ENCODE measurements around the gene PTPRD. TPM values are rescaled to one million over a fixed set of nuclear protein-coding genes. Genes with fewer than 3 reads are reported as not detected.
"Not testable (repeated sequence)": the region's sequence is repeated elsewhere in the genome, so short reads cannot be mapped to it uniquely, and the experiment has no call there.

Gene PTPRD
- total RNA-seq, 2 experiments from 2014 or later, result not detected

DNA sequence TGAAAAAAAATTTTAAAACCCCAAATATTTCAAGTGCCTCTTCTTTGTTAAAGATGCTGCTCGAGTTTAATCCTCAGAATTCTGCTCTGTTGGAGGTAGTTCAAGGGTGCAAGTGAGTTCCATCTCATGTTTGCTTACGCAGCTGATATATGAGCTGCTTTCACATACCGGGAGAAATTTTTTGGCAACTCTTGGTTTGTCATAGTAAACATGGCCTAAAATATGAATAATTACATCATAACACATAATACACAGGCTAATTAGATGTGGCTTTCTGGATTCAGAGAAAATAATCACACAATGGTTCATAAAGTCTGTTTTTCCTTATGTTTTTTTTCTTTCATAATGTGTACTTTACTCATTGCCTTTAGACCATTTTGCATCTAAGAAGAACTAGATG lies 1134.1 kb downstream of the PTPRD start:
- POLR2A ChIA-PET, result no interaction called here
- H3K4me3 Mint-ChIP-seq, result no peak overlapping the region
- no peaks in the 10 kb centered on the region for H3K36me3 Mint-ChIP-seq (ENCODE audit: low read depth)
- H3K27ac Mint-ChIP-seq, result no peak overlapping the region
- no peaks in the 10 kb centered on the region for H3K9me3 Mint-ChIP-seq
- no peaks in the 10 kb centered on the region for H3K27me3 Mint-ChIP-seq
- CTCF ChIA-PET, result no interaction called here
- H3K4me1 Mint-ChIP-seq, result no peaks in the 10 kb centered on the region
- DNase-seq, result no peak

- ChIA-PET CTCF (no interaction called here), POLR2A (no interaction called here)
- no peak overlapping the region for H3K4me3 Mint-ChIP-seq
- peaks cover 3% of the 10 kb centered on the region for H3K9me3 Mint-ChIP-seq
- no peak for DNase-seq
- no peaks in the 10 kb centered on the region for H3K27me3 Mint-ChIP-seq
- no peaks in the 10 kb centered on the region for H3K36me3 Mint-ChIP-seq (ENCODE audit: low read depth)
- no peaks in the 10 kb centered on the region for H3K4me1 Mint-ChIP-seq
- no peak overlapping the region for H3K27ac Mint-ChIP-seq
Measured at GRCh38 chr9:9469271-9469670, 1143.5 kb downstream of the PTPRD start.

DNA sequence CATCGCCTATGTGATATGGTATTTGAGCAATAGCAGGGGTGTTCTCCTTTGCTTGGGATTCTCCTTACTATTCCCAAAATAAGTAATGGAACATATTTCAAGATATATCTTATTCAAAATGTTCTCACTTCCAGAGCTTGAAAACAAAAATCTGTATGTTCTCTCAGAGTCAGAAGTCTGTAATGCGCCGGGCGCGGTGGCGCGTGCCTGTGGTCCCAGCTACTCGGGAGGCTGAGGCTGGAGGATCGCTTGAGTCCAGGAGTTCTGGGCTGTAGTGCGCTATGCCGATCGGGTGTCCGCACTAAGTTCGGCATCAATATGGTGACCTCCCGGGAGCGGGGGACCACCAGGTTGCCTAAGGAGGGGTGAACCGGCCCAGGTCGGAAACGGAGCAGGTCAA lies 1170.9 kb downstream of the PTPRD start:
- POLR2A ChIA-PET; H3K27me3 Mint-ChIP-seq; H3K4me1 Mint-ChIP-seq; CTCF ChIA-PET; DNase-seq; H3K27ac Mint-ChIP-seq; H3K36me3 Mint-ChIP-seq (ENCODE audit: low read depth); H3K4me3 Mint-ChIP-seq: not testable (repeated sequence)
- peaks cover 10% of the 10 kb centered on the region for H3K9me3 Mint-ChIP-seq

DNA sequence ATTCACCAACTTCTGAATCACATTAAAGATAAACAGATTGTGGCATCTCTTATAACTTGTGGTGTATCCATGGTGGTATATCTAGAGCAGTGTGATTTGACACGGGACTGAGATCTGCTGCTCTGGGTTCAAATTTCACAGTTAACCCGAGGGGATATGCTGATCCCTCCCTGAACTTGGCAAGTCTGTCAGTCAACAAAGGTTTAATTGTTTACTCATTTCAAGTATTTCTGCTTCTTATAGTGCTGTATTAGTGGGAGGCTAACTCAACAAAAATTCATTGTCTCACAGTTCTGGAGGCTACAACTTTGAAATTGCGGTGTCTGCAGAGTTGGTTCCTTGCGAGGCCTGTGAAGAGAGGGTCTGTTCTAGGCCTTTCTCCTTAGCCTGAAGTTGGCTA lies 1175.2 kb downstream of the PTPRD start:
- no peaks in the 10 kb centered on the region for H3K36me3 Mint-ChIP-seq (ENCODE audit: low read depth)
- peaks cover 15% of the 10 kb centered on the region for H3K9me3 Mint-ChIP-seq
- CTCF ChIA-PET, result no interaction called here
- DNase-seq, result no peak
- no peak overlapping the region for H3K27ac Mint-ChIP-seq
- POLR2A ChIA-PET, result no interaction called here
- no peaks in the 10 kb centered on the region for H3K27me3 Mint-ChIP-seq
- no peaks in the 10 kb centered on the region for H3K4me1 Mint-ChIP-seq
- no peak overlapping the region for H3K4me3 Mint-ChIP-seq

DNA sequence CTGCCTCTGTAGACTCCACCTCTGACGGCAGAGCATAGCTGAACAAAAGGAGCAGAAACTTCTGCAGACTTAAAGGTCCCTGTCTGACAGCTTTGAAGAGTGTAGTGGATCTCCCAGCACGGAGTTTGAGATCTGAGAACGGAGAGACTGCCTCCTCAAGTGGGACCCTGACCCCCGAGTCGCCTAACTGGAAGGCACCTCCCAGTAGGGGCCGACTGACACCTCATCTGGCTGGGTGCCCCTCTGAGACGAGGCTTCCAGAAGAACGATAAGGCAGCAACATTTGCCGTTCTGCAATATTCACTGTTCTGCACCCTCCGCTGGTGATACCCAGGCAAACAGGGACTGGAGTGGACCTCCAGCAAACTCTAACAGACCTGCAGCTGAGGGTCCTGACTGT lies 1186.3 kb downstream of the PTPRD start:
- H3K4me3 Mint-ChIP-seq; H3K27ac Mint-ChIP-seq; H3K27me3 Mint-ChIP-seq; H3K36me3 Mint-ChIP-seq (ENCODE audit: low read depth); POLR2A ChIA-PET; H3K4me1 Mint-ChIP-seq; CTCF ChIA-PET; DNase-seq; H3K9me3 Mint-ChIP-seq: not testable (repeated sequence)

- Mint-ChIP-seq H3K4me1 (no peaks in the 10 kb centered on the region), H3K9me3 (peaks cover 6% of the 10 kb centered on the region), H3K27me3 (no peaks in the 10 kb centered on the region), H3K27ac (no peak overlapping the region), H3K4me3 (no peak overlapping the region), H3K36me3 (ENCODE audit: low read depth) (no peaks in the 10 kb centered on the region)
- ChIA-PET POLR2A (no interaction called here), CTCF (no interaction called here)
- no peak for DNase-seq
Measured at GRCh38 chr9:9412241-9412640, 1200.6 kb downstream of the PTPRD start.

- ChIA-PET POLR2A (no interaction called here), CTCF (no interaction called here)
- DNase-seq, result no peak
- no peak overlapping the region for H3K4me3 Mint-ChIP-seq
- H3K9me3 Mint-ChIP-seq, result peaks cover 6% of the 10 kb centered on the region
- H3K27ac Mint-ChIP-seq, result no peak overlapping the region
- H3K4me1 Mint-ChIP-seq, result no peaks in the 10 kb centered on the region
- H3K27me3 Mint-ChIP-seq, result no peaks in the 10 kb centered on the region
- H3K36me3 Mint-ChIP-seq (ENCODE audit: low read depth), result no peaks in the 10 kb centered on the region
Measured at GRCh38 chr9:9410736-9411135, 1202.1 kb downstream of the PTPRD start.

GRCh38 chr9:9399982-9400381 lies 1212.8 kb downstream of the PTPRD start:
- Mint-ChIP-seq H3K27me3 (no peaks in the 10 kb centered on the region), H3K4me3 (no peak overlapping the region), H3K27ac (no peak overlapping the region), H3K4me1 (no peaks in the 10 kb centered on the region), H3K36me3 (ENCODE audit: low read depth) (no peaks in the 10 kb centered on the region), H3K9me3 (peaks cover 7% of the 10 kb centered on the region)
- CTCF ChIA-PET, result no interaction called here
- no peak for DNase-seq
- POLR2A ChIA-PET, result no interaction called here

GRCh38 chr9:9396518-9396917 lies 1216.3 kb downstream of the PTPRD start:
- Mint-ChIP-seq H3K27me3 (no peaks in the 10 kb centered on the region), H3K4me3 (no peak overlapping the region), H3K4me1 (no peaks in the 10 kb centered on the region), H3K9me3 (peaks cover 2% of the 10 kb centered on the region), H3K27ac (no peak overlapping the region), H3K36me3 (ENCODE audit: low read depth) (no peaks in the 10 kb centered on the region)
- ChIA-PET CTCF (no interaction called here), POLR2A (no interaction called here)
- no peak for DNase-seq

- CTCF ChIA-PET, result no interaction called here
- Mint-ChIP-seq H3K36me3 (ENCODE audit: low read depth) (no peaks in the 10 kb centered on the region), H3K9me3 (peaks cover 2% of the 10 kb centered on the region), H3K27me3 (no peaks in the 10 kb centered on the region), H3K4me1 (no peaks in the 10 kb centered on the region), H3K4me3 (no peak overlapping the region), H3K27ac (no peak overlapping the region)
- POLR2A ChIA-PET, result no interaction called here
- no peak for DNase-seq
Measured at GRCh38 chr9:9395539-9395938, 1217.3 kb downstream of the PTPRD start.

DNA sequence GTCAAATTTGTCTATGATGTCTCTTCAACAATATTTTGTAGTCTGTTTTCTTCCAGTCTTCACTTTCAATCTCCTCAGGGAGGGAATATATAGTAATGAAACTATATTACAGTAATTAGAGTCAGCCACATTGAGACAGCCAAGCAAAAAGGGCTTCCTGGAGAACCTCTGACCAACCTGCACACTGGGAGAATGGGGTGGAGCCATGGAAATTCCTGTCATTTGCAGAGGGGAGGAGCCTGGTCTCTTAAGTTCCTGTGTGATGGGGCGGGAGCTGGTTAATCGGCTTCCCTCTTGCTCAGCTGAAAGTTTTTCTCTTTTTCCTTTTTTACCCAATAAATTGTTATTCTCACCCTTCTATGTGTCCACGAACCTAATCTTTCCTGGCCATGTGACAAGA lies 1220.0 kb downstream of the PTPRD start:
- H3K9me3 Mint-ChIP-seq, result no peaks in the 10 kb centered on the region
- H3K27ac Mint-ChIP-seq, result no peak overlapping the region
- no peaks in the 10 kb centered on the region for H3K4me1 Mint-ChIP-seq
- H3K4me3 Mint-ChIP-seq, result no peak overlapping the region
- H3K27me3 Mint-ChIP-seq, result no peaks in the 10 kb centered on the region
- no peaks in the 10 kb centered on the region for H3K36me3 Mint-ChIP-seq (ENCODE audit: low read depth)
- no peak for DNase-seq
- CTCF ChIA-PET, result no interaction called here
- POLR2A ChIA-PET, result no interaction called here

GRCh38 chr9:9389904-9390303 lies 1222.9 kb downstream of the PTPRD start:
- ChIA-PET CTCF (no interaction called here), POLR2A (no interaction called here)
- H3K36me3 Mint-ChIP-seq (ENCODE audit: low read depth), result no peaks in the 10 kb centered on the region
- no peak for DNase-seq
- H3K27me3 Mint-ChIP-seq, result no peaks in the 10 kb centered on the region
- H3K27ac Mint-ChIP-seq, result no peak overlapping the region
- H3K9me3 Mint-ChIP-seq, result no peaks in the 10 kb centered on the region
- H3K4me3 Mint-ChIP-seq, result no peak overlapping the region
- H3K4me1 Mint-ChIP-seq, result no peaks in the 10 kb centered on the region

- Mint-ChIP-seq H3K27me3 (no peaks in the 10 kb centered on the region), H3K27ac (no peak overlapping the region), H3K9me3 (no peaks in the 10 kb centered on the region), H3K4me3 (no peak overlapping the region), H3K36me3 (ENCODE audit: low read depth) (no peaks in the 10 kb centered on the region), H3K4me1 (no peaks in the 10 kb centered on the region)
- DNase-seq, result no peak
- CTCF ChIA-PET, result no interaction called here
- POLR2A ChIA-PET, result no interaction called here
Measured at GRCh38 chr9:9387511-9388115, 1225.2 kb downstream of the PTPRD start.

GRCh38 chr9:9362332-9362731 lies 1250.5 kb downstream of the PTPRD start:
- no peaks in the 10 kb centered on the region for H3K9me3 Mint-ChIP-seq
- DNase-seq, result no peak
- H3K36me3 Mint-ChIP-seq (ENCODE audit: low read depth), result no peaks in the 10 kb centered on the region
- no peak overlapping the region for H3K27ac Mint-ChIP-seq
- CTCF ChIA-PET, result no interaction called here
- H3K27me3 Mint-ChIP-seq, result no peaks in the 10 kb centered on the region
- POLR2A ChIA-PET, result no interaction called here
- H3K4me3 Mint-ChIP-seq, result no peak overlapping the region
- H3K4me1 Mint-ChIP-seq, result no peaks in the 10 kb centered on the region

All from activated CD4-positive, alpha-beta memory T cell treated with anti-CD3 and anti-CD28 coated beads, Interleukin-2, amount 10 ng/mL, durations not matched to agents 7 days and 5 days (primary cell).